H54 (cell line): ENCODE measurements around the gene RIMBP2.

Source experiments
- DNase-seq: peaks from one replicate; pipeline ENCODE4 v3.0.0; 2011; ENCODE audit warnings: low spot score, mixed read lengths; ENCODE audit not compliant: insufficient read length
- FAIRE-seq: peaks from 3 replicates; lab custom pipeline; 2011; peaks lifted over from hg19 to GRCh38; lab: Jason Lieb, UNC
- POLR2A ChIP-seq: IDR thresholded peaks from 2 replicates; pipeline ENCODE4 v1.6.1; 2011; ENCODE audit warnings: low read depth, mild to moderate bottlenecking, low read length

The RIMBP2 gene

DNA sequence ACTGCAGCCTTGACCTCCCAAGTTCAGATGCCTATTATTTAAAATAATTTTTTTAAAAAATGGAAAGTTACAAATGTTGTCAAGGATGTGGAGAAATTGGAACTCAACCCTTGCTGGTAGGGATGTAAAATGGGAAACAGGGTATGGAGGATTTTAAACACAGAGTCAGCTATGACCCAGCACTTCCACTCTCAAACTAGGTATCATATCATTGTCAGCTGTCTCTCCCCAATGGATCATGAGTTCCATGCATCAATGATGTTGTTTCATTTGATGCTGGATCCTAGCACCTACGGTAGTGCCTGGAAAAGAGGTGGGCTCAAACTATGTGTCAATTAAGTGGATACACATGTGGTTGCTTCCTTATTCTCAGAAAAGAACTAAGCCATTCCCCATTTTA is 150.9 kb downstream of the RIMBP2 start:
- TF ChIP-seq POLR2A = no peak
- FAIRE-seq (no peak), DNase-seq (no peak)

DNA sequence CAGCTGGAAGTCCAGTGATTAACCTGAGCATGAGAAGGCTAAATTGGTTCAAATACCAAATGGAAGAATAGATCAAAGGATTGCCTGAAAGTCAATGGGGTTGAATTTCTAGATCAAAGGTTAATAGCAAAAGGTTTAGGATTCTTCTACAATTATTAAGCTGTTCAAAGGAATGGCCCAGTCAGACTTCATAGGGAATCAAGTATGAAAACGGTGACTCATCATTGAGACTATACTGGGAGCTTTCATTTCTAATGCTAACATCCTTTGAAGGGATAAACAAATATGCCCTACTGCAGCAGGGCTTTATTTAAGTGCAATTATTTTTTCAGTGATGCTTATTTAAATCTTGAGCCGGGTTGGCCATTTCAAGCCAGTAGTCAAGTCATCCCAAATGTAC is 152.8 kb downstream of the RIMBP2 start:
- TF ChIP-seq POLR2A = no peak
- DNase-seq = no peak
- no peak for FAIRE-seq

DNA sequence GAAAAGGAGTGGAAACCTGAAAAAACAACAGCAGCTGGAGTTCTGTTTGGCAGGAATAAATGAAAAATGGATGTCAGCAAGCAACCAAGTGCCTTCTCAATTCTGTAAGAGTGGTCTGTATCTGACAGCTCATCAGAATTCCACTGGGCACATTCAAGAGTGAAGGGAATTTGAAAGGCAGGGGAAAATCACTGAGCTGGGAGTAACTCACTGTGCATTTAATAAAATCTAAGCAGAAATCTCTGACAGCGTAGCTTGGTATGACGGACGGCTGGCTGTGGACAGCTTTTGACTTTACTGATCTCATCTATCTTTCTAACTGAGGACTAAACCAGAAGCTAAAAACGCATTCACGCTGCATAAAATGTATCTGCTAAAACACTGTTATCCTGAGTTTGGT is 153.4 kb downstream of the RIMBP2 start:
- no peak for TF ChIP-seq POLR2A
- no peak for FAIRE-seq
- DNase-seq = no peak

DNA sequence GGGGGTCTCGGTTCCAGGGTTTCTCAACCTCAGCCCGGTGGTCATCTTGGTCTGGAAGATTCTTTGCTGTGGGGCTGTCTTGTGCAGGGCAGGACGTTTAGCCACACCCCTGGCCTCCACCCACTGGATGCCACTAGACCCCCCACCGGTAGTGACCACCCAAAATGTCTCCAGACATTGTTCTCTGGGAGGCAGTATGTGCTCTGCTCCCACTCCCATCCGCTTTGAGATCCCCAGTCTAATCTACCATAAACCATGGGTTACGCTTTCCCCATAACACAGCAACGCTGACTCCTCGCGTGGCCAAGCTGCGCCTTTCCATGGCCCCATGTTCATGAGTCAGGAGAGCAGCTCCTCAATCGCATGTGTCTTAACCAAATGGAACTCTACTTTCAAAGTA is 155.8 kb downstream of the RIMBP2 start:
- DNase-seq (no peak), FAIRE-seq (no peak)
- TF ChIP-seq POLR2A = no peak

DNA sequence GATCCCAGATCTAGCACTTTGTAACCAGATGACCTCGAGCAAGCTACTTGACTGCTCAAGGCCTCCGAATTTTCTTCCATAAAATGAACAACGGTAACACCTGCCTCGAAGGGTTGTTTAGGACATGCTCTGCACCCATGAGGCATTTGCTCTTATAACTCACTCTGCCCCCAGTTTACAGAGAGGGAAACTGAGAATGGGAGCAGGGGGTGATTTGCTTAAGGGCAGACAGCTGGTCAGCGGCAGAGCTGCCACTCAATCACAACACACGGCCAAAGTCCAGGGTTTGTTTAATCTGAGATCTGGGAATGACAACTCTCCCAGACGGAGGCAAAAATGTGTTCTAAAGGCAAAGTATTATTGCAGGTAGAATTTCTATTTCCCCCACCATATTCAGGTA is 156.3 kb downstream of the RIMBP2 start:
- DNase-seq (no peak), FAIRE-seq (no peak)
- no peak for TF ChIP-seq POLR2A

DNA sequence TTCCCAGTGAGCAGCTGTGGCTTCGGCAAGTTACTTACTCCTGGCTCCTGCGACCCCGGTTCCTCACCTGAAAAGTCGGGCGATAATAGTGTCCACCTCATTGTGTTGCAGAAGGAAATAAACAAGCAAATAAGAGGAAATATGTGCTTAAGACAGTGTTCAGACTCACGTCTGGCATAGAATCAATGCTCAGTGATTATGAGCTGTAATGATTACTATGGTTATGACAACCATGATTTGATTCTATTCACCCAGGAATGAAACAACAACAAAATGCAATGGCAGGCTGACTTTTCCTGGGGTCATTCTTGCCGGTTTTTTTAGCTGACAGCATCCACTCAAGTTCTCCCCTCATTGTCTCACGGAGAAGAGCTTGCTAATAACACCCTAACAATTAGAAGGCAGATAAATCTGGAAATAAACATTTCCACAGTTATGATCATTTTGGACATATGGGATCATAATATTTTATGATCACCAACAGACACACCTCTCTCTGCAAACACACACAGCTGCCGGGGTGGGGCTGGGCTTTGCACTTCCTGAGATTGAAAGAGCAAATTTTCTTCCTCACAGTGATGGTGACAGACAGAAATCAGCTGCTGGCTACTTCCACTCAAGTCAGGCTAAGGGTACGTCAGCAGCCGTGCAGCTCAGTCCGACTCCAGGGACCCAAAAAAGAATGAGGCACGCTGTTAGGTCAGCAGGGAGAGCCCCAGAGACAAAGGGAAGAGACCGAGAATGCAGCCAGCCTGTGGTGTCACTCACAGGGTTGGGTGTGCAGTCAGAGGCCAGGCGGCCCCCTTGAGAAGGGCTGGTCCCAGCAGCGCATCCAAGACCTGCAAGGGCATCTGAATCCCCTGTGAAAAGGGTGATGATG is 158.0 kb downstream of the RIMBP2 start:
- FAIRE-seq = no peak
- no peak for DNase-seq
- TF ChIP-seq POLR2A = no peak

DNA sequence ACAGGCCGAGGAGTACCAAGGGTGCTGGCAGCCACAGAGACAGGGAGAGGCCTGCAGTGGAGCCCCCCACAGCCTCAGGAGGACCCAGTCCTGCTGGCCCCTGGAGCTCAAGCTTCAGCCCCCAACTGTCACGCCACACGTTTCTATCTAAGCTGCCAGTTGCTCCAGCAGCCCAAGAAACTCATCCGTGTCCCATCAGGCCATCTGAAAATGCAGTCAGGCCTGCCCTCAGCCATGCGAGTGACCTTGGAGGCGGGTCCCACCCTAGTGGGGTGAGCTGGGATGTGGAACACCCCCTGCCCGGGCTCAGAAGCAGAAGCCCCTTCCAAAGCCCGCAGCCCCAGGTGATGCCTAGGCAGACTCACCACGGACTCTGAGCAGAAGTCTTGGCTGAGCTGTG is 158.9 kb downstream of the RIMBP2 start:
- no peak for TF ChIP-seq POLR2A
- FAIRE-seq = no peak

DNA sequence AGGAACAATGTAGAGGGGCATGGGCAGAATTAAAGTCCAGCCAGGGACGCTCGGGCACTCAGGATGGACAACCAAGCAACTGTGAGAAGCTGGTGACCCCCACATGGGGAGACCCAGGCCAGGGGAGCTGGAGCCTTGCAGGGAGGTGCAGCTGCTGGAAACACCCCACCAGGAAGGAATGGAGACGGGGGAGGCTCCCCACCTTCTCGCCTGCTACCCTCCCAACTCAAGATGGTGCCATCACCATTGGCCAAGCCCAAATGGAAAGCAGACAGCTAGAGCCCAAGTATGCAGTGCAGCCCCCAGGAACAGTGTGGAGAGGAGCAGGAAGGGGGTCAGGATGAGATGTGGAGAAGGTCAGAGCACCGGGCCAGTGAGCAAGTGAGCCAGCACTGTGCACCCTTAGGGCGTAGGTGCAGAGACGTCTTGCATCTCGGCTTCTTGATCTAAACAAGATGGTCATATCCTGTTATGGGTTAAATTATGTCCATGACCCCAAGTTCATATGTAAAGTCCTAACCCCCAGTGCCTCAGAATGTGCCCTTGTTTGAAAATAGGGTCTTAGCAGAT is 159.5 kb downstream of the RIMBP2 start:
- no peak for DNase-seq
- no peak for TF ChIP-seq POLR2A
- no peak for FAIRE-seq

More for the DNA sequence above, 158.9 kb downstream of the RIMBP2 start:
- no peak for DNase-seq

DNA sequence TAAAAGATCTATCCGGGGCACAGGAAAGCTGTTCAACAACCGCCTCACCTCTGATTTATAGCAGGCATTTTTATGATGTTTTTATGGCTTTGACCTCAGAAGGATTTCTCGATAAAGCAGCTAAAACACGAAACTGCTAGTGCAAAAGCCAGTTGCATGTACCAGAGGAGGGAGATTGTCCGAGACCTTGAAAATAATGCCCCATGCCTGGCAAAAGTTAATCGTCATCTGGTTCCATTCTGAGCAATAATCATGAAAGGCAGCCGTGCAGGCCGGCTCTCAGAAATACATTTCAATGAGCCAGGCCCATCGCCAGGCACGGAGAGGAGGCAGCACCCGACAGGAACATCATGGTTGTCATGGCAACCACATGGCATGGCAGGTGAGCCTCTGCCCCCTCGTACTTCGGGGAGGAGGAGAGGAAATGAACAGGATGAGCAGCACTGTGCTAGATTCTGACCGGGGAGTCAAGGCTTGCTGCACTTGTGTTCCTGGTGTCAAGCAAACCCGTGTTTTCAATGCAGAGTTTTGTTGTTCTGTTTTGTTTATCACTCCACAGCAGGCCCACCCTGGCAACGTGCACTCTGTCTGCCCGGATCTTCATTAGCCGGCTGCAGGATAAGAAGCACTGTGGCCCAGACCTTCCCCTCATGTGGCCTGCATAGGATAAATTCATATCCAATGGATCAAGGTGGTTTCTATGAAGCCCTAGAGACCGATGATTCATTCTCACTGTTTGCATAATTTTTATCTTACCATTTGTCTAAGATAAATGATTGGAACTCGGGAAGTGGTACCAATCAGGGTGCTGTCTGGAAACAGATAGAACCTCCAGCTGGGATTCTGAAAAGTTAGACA is 160.2 kb downstream of the RIMBP2 start:
- DNase-seq (no peak), FAIRE-seq (no peak)
- TF ChIP-seq POLR2A = no peak

DNA sequence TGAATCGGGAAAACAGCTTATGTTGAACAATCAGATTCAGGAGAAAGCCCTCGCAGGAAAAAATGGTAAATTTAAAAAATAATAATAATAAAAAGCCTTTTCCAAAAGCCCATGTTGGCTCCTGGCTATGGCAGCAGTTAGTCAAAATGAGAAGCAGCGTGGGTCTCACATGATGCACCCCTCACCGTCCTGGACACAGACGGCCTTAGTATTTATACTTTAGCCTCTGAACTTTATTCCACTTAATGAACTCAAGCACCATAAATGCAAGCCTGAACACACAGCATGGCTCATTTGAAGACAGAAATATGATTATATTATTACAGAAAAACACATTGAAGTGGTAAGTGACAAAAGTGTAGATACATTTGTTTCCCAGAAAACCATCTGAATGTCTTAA is 160.9 kb downstream of the RIMBP2 start:
- FAIRE-seq (no peak), DNase-seq (no peak)
- TF ChIP-seq POLR2A = no peak

DNA sequence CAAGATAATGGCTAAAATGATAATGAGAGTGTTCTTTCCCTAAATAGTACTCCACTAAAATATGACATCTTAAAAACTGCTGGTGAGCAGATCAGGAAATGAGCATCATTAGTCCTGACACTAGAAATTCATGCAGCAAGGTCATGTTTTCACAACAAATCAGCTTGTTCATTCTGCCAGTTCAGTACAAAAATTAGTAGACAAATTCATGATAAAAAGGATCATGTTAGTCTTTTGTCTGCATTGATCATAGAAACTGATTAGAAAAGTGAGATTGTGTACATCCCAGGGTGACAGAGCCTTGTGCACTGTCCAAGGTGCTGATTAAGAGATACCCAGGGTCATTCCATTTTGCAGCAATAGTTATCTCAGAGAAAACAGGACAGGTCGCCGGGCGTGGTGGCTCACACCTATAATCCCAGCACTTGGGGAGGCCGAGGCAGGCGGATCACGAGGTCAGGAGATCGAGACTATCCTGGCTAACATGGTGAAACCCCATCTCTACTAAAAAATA is 163.6 kb downstream of the RIMBP2 start:
- DNase-seq = no peak
- FAIRE-seq = no peak
- TF ChIP-seq POLR2A = no peak

DNA sequence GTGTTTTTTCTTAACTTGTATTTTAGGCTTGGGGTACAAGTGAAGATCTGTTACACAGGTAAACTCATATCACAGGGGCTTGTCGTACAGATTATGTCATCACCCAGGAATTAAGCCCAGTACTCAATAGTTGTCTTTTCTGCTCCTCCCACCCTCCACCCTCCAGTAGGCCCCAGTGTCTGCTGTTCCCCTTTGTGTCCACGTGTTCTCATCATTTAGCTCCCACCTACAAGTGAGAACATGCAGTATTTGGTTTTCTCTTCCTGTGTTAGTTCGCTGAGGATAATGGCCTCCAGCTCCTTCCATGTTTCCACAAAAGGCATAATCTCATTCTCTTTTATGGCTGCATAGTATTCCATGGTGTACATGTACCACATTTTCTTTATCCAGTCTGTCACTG is 166.7 kb downstream of the RIMBP2 start:
- no peak for DNase-seq
- FAIRE-seq = no peak
- TF ChIP-seq POLR2A = no peak

DNA sequence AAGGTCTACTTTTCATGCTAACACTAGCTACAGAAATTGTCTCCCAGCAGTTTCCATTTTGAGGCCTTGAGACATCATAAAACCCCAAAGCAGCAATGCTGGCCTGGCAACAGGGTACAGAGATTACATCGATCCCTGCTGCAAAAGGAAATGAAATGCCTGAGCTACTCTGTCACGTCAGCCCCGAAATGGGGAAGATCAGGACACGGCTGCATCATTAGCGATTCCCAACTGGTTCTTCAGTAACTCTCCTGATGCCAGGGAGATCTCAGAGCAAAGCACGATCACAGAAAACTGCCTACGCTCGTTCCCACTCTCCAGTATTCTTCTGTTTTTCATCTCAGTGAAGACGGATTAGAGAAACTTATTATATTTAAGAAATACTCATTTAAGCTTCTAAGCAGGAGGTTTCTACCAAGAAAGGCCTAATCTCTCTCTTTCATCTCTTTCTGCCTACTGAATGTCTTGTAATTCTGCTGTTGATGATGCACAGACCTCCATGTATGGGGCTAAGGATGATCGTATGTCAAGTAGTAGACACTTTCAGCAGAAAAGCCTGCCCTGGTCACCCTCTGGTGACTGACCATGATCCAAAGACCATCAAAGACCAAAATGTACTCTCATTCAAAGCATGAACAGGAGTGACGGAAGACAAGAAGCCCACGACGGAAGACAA is 168.5 kb downstream of the RIMBP2 start:
- DNase-seq (no peak), FAIRE-seq (no peak)
- TF ChIP-seq POLR2A = no peak
